Heart left ventricle (tissue), 13 donors: ENCODE data around the gene CCM2L.

Experiments used
- CTCF ChIP-seq, 12 donors: fragments of 200-600 bp; sonication (generic) in 4 of 12; IDR thresholded peaks; one replicate each; pipeline versions ENCODE4 v1.5.0 to v1.8.0; 2018 to 2022; ENCODE audit warnings: antibody characterized with exemption in 12 of 12, mild to moderate bottlenecking in 5 of 12
- POLR2A ChIP-seq, 2 donors: fragments of 450-650 bp; IDR thresholded peaks; one replicate each; pipeline ENCODE4 v1.6.1; 2017; ENCODE audit warnings: antibody characterized with exemption in 2 of 2, mild to moderate bottlenecking in 2 of 2, moderate library complexity in 2 of 2
- donor health status: ischemic (EF 13 %, LVEDD 7.1; RV severe dilation, severe dysfunction).
- donor health status: DM: no; HTN: yes; CAD: no.
- donor health status: DM: no; HTN: no; CAD: no.
- donor health status: ischemic (EF 25% LVEDD 6.9; RV normal size, moderate dysfunction).
- donor health status: ischemic (EF 25% LVEDD 5.7; RV mildly dilated, moderate dysfunction).
- donor health status: ischemic (EF 35%, LVEDD 5.7; RV mildly dilated, moderate dysfunction).
- donor health status: nonischemic (EF 11% LVEDD 7.7; RV severe dilation, severe dysfunction).
- donor health status: DM: yes; HTN: yes; CAD: no.
- donor health status: PGD.
- donor health status: ischemic (EF 29% LVEDD 5.4; RV normal size, mild dysfunction).
- donor health status: nonischemic (EF 23%, LVEDD 6.1; RV moderate dilation, normal function).

- TF ChIP-seq CTCF (IDR thresholded peaks at IDR 0.05): no peak
- TF ChIP-seq POLR2A (IDR thresholded peaks at IDR 0.05): no peak
These were observed 47.5 kb downstream of the CCM2L start for GRCh38 chr20:32057656-32058184.
